GM19455 (cell line): Measurements from ENCODE around the gene TENM4.

Experiments
- ATAC-seq: cut with Tn5 transposase; IDR thresholded peaks from one replicate; pipeline ENCODE4 v1.9.1; 2021; ENCODE audit not compliant: unreplicated experiment

Gene TENM4

DNA sequence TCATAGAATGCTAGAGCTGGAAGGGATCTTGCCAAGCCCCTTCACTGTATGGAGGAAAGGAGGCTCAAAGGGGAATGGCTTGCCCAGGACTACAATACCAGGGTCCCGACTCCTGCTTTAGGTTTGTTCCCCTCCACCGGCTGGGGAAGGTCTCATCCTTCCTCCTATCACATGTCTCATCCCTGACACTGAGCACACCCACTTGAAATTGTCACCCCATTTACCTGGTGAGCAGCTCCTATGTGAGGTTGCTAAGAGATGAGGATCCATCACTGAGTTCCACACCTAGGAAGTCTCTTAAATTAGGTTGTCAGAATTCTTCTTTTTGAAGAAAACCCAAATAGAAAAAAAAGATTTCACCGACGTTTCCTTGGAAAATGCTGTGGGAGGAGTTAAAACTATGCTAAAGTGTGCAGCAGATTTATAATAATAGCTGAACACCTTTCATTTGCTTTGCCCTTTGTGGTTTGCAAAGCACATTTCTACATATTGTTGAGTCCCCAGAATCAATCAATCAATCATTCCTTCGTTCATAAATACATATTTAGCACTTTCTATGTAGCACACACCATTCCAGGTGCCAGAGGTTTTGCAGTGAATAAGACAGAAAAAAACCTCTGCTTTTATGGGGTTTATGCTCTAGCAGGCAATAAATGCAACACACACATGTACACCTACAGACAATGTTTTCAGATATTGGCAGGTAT, 91.7 kb downstream of the TENM4 start:
- no peak for ATAC-seq

- ATAC-seq, result no peak
Observed at GRCh38 chr11:79346021-79346420, 94.8 kb downstream of the TENM4 start.

DNA sequence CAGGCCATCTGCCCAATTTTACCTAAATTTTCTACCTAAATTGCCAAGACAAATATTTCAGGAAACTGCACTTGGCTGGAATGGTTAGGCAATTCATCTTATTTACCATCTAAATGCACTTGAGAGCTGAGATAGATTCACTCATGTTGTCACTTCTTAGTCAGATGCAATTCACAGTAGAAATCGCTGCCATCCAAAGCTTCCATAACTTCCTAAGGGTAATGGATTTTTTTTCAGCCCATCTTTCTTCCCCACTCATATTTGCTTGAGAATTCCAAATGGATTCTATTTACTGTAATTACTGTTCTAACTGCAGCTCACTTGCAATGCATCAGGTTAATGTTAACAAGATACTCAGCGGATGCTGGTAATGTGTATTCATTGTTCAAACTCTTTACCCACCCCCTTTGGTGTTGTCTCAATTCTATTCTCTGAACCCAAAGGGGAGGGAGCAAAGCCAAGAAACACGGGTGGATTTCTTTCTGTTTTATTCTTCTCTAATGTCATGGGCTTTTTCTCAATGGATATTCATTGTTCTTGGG, 96.0 kb downstream of the TENM4 start:
- ATAC-seq, result no peak

- ATAC-seq, result no peak
Observed at GRCh38 chr11:79342686-79343085, 98.1 kb downstream of the TENM4 start.

DNA sequence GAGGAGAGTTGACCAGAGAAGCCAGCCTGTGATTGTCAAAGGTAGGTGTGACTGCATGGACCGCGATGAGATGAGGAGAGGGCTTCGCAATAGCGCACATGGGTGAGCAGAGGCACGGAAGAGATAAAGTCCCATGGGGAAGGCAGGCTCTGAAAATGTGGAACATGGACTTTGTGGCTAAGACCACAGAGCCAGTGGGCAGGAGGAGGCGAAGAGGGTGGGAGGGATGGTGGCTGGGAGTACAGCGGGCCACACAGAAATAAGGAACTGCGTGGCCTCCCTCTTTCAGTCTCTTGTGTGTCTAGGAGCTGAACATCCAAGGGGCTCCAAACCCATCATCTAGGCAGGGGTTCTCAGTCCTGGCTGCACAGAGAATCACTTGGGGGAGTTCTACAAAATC, 98.6 kb downstream of the TENM4 start:
- no peak for ATAC-seq

GRCh38 chr11:79340535-79340934, 100.3 kb downstream of the TENM4 start:
- ATAC-seq, result no peak

DNA sequence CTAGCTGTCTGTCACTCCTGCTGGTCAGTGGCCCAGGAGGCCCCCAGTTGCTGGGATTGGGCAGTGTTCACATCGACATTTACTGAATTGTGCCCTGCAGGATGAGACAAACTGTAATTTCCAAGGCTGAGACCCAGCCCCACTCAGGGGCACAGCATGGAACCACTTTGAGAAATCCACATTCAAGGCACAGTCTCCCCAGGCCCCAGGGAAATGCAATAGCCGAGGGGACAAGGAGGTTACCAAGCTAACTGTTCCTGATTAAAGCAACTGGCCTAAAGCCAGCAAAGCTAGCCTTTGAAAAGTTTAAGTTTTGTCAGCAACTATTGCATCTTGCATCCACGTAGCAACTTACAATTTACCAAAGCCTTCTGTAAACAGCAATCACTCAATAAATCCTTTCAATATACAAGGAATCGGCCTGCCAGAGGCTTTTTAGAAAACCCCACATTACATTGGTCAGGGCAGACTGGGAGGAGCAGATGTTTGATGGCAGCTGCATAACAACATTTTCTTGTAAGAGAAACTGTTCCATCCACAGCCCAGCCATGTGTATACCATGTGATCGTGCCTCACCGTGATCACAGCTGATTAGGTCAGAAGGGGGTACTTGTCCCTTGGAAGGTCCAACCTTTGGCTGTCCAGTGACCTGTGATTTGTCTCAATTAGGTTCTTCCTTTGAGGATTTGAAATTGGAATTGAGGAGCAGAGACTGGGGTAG, 103.9 kb downstream of the TENM4 start:
- ATAC-seq, result no peak

GRCh38 chr11:79335681-79336080, 105.1 kb downstream of the TENM4 start:
- ATAC-seq, result no peak

GRCh38 chr11:79333355-79333754, 107.5 kb downstream of the TENM4 start:
- no peak for ATAC-seq

DNA sequence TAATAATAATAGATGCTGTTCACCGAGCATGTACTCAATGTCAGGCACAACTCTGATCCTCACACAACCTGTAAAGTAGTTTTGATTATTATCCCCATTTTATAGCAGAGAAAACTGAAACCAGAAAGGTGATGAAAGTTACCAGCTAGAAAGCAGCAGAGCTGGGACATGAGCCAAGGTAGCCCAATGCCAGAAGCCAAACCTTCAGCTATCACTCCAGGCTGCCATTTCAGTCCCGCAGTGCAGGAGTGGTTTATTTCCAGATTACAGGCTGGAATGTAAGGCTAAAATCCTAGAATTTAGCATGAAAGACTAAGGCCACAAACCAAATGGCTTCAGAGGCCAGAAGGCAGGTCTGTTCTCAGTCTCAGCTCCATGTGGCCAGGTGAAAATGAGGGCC, 108.8 kb downstream of the TENM4 start:
- no peak for ATAC-seq

- ATAC-seq, result no peak
Observed at GRCh38 chr11:79331203-79331901, 109.5 kb downstream of the TENM4 start.

DNA sequence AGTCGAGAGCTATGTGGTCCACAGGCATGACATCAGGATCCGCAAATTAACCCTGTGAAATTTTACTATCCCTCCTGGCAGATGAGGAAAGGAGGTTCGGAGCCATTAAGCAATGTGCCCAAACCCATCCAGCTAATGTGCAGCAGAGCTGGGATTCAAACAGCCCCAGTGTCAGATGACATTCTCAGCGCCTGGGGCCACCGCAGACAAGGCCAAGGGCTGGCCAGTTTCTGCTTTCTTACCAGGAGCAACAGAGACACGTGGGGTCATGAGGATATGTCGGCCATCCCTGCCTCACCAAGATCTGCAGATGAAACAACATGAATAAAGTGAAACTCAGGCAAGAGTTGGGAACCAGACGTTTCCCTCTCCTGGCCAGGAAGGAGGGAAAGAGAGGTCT, 110.2 kb downstream of the TENM4 start:
- ATAC-seq, result no peak

DNA sequence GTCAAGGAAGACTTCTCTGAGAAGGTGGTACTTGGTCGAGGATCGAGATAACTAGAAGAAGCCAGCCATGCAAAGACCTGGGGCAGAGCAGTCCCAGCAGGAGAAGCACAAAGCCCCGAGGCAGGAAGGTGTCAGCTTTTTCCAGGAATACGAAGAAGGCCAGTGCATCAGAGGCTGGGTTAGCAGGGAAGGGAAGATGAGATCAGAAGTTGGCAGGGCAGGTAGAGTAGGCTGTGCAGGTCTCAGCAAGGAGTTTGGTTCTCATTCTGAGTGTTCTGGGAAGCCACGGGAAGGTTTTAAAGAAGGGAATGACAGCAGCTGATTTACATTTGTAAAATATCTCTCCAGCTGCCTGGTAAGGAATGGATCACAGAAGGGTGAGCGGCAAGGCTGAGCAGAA, 111.3 kb downstream of the TENM4 start:
- ATAC-seq, result no peak

- ATAC-seq, result no peak
Observed at GRCh38 chr11:79328402-79328801, 112.4 kb downstream of the TENM4 start.

DNA sequence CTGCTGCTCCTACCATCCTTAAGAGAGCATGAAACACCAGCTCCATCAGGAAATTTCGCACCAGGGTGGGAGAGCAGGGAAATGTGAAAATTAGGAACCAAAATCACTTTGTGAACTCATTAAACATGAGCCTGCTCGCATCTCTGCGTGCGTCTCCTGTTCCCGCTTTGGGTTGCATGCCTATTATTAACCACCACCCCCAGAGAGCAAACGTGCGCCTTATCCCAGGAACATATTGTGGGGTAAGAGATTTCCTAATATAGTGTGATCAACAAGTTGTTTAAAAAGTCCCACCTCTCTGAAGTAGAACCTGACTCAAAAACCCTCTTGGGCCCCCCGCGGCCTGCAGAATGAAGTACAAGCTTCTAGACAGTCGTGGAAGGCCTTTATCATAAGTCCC, 115.0 kb downstream of the TENM4 start:
- no peak for ATAC-seq

DNA sequence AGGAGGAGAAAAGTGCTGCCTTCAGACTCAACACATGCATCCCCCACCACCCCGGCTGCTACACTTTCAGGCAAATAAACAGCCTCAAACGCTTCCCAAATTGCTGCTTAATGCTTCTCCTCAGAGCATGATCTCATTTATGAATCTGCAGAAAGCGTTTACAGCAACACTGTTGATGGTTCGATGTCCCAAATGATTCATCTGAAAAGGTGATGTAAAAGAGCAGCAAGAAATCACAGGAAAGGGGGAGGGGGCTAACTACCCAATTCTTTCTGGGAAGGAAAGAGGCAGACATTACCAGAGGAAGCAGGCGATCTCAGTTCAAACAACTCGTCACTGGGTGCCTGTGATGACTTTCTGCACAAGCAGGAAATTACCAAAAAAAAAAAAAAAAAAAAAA, 119.6 kb downstream of the TENM4 start:
- no peak for ATAC-seq

DNA sequence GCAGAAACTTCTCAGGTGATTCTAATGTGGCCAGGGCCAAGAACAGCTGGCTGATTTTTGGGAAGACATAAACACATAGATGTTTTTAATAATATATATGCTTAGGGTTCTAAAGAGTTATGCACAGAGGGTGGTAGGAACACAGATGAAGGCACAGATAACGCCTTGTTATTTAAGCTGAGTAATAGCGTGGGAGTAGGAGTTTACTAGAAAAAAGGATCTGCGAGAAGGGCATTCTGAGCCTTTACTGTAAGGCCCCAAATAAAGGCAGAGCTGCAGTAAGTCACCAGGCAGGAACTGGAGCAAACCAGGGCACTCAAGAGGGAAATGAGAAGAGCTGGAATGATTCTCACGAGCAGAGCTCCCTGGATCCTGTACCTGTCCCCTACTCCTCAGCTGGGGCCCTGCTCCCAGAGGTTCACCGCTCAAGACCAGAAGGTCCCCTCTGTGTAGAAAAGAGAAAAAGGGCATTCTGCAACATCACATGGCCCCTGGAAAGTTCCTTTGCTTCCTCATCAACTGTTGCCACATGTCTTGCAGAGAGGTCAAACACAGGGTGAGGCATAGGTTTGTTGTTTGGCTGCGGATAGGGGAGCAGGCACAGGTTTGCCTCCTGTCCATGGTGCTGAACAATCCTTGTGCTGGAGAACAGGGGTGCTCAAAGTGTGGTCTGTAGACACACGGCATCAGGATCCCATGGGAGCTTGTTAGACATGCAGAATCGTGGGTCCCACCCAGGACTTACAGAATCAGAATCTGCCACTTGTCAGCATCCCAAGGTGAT, 125.7 kb downstream of the TENM4 start:
- ATAC-seq, result no peak

- no peak for ATAC-seq
Observed at GRCh38 chr11:79313530-79313913, 127.3 kb downstream of the TENM4 start.

- no peak for ATAC-seq
Observed at GRCh38 chr11:79312617-79313529, 128.0 kb downstream of the TENM4 start.

DNA sequence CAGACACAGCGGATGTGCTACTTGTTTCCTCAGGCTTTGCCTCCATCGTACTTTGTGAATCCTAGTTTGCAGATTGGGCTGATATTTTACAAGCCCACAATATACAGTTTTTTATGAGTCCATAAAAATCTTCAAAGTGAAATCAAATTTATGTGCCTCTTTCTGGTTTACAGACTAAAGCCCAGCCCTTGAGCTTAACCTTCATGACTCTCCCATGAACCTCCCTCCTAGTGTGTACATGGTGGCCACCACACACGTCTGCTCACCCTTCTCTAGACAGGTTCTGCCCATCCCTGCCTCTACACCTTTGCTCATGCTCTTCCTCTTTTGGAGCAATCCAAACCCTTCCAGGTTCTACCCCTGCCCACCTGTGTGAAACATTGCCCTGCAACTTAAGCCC, 129.4 kb downstream of the TENM4 start:
- no peak for ATAC-seq
